Liver (tissue), 9 donors: Measurements from ENCODE around the gene ADH4. TPM values are rescaled to one million over a fixed set of nuclear protein-coding genes. Genes with fewer than 3 reads are reported as not detected.

ENCODE experiments used
- DNase-seq: peaks from one replicate; pipeline ENCODE4 v3.0.0-alpha.2; 2017; ENCODE audit warnings: low spot score
- H3K27ac ChIP-seq, 2 donors: one replicate each; pipeline ENCODE4 v1.7.0; 2013; ENCODE audit warnings: inconsistent platforms in 2 of 2, low read length in 2 of 2, control low read depth in 1 of 2, low read depth in 1 of 2, mild to moderate bottlenecking in 1 of 2
- H3K27me3 ChIP-seq, 4 donors: one replicate each; pipeline versions ENCODE4 v1.6.1 to v1.7.0; 2013; ENCODE audit warnings: low read length in 3 of 4, inconsistent platforms in 1 of 4, mild to moderate bottlenecking in 1 of 4, moderate library complexity in 1 of 4; ENCODE audit not compliant: control insufficient read depth in 4 of 4, insufficient read depth in 4 of 4
- H3K36me3 ChIP-seq, 4 donors: one replicate each; pipeline versions ENCODE4 v1.6.1 to v1.7.0; 2013; ENCODE audit warnings: low read length in 3 of 4, mild to moderate bottlenecking in 3 of 4, low read depth in 1 of 4, moderate library complexity in 1 of 4; ENCODE audit not compliant: control insufficient read depth in 4 of 4, insufficient read depth in 3 of 4
- H3K4me1 ChIP-seq, 4 donors: one replicate each; pipeline versions ENCODE4 v1.6.1 to v1.7.0; 2013; ENCODE audit warnings: low read length in 3 of 4, mild to moderate bottlenecking in 3 of 4, moderate library complexity in 1 of 4; ENCODE audit not compliant: control insufficient read depth in 4 of 4, insufficient read depth in 4 of 4
- H3K4me3 ChIP-seq, 3 donors: one replicate each; pipeline versions ENCODE4 v1.6.1 to v1.7.0; 2013; ENCODE audit warnings: low read length in 3 of 3, control low read depth in 1 of 3, low read depth in 1 of 3, mild to moderate bottlenecking in 1 of 3
- H3K9ac ChIP-seq, 2 donors: one replicate each; pipeline ENCODE4 v1.7.0; 2013; ENCODE audit warnings: low read length in 2 of 2, mild to moderate bottlenecking in 2 of 2, moderate library complexity in 2 of 2, control low read depth in 1 of 2, low read depth in 1 of 2
- H3K9me3 ChIP-seq, 4 donors: one replicate each; pipeline versions ENCODE4 v1.6.1 to v1.7.0; 2013; ENCODE audit warnings: low read length in 3 of 4; ENCODE audit not compliant: control insufficient read depth in 4 of 4
- ATF3 ChIP-seq: IDR thresholded peaks from 2 replicates; pipeline ENCODE4 v1.6.1; 2016; ENCODE audit warnings: antibody characterized with exemption
- CTCF ChIP-seq: fragments of 150-350 bp; IDR thresholded peaks from 2 replicates; pipeline ENCODE4 v1.5.1; 2017; ENCODE audit warnings: improper control_type of control experiment, low read depth, low read length; ENCODE audit not compliant: missing input control
- EGR1 ChIP-seq, 2 donors: IDR thresholded peaks; 2 replicates each; pipeline ENCODE4 v1.6.1; 2016 to 2018; ENCODE audit warnings: antibody characterized with exemption in 2 of 2, low read depth in 2 of 2
- FOXA1 ChIP-seq: IDR thresholded peaks from 2 replicates; pipeline ENCODE4 v1.6.1; 2016; ENCODE audit warnings: antibody characterized with exemption
- FOXA2 ChIP-seq: IDR thresholded peaks from 2 replicates; pipeline ENCODE4 v1.6.1; 2016; ENCODE audit warnings: antibody characterized with exemption
- GABPA ChIP-seq, 2 donors: IDR thresholded peaks in 1 of 2; conservative IDR thresholded peaks in 1 of 2; 2 replicates each; pipeline ENCODE4 v1.6.1; 2016; ENCODE audit warnings: antibody characterized with exemption in 2 of 2, mild to moderate bottlenecking in 1 of 2, moderate library complexity in 1 of 2
- HNF4A ChIP-seq, 2 donors: conservative IDR thresholded peaks; 2 replicates each; pipeline ENCODE4 v1.6.1; 2016; ENCODE audit warnings: antibody characterized with exemption in 2 of 2, mild to moderate bottlenecking in 2 of 2
- HNF4G ChIP-seq: IDR thresholded peaks from 2 replicates; pipeline ENCODE4 v1.6.1; 2016; ENCODE audit warnings: antibody characterized with exemption
- MAX ChIP-seq: IDR thresholded peaks from 2 replicates; pipeline ENCODE4 v1.6.1; 2016; ENCODE audit warnings: antibody characterized with exemption
- NR2F2 ChIP-seq: IDR thresholded peaks from 2 replicates; pipeline ENCODE4 v1.6.1; 2016; ENCODE audit warnings: antibody characterized with exemption
- RAD21 ChIP-seq, 2 donors: IDR thresholded peaks; 2 replicates each; pipeline ENCODE4 v1.6.1; 2016; ENCODE audit warnings: antibody characterized with exemption in 2 of 2, mild to moderate bottlenecking in 2 of 2
- REST ChIP-seq: IDR thresholded peaks from 2 replicates; pipeline ENCODE4 v1.6.1; 2016; ENCODE audit warnings: antibody characterized with exemption, mild to moderate bottlenecking
- RXRA ChIP-seq, 2 donors: IDR thresholded peaks; 2 replicates each; pipeline ENCODE4 v1.6.1; 2017 to 2018; ENCODE audit warnings: antibody characterized with exemption in 2 of 2, mild to moderate bottlenecking in 1 of 2
- SP1 ChIP-seq: IDR thresholded peaks from 2 replicates; pipeline ENCODE4 v1.6.1; 2018; ENCODE audit warnings: antibody characterized with exemption, mild to moderate bottlenecking
- TAF1 ChIP-seq: conservative IDR thresholded peaks from 2 replicates; pipeline ENCODE4 v1.6.1; 2016; ENCODE audit warnings: antibody characterized with exemption, mild to moderate bottlenecking
- YY1 ChIP-seq: IDR thresholded peaks from 2 replicates; pipeline ENCODE4 v1.6.1; 2016; ENCODE audit warnings: antibody characterized with exemption, mild to moderate bottlenecking
- ZBTB33 ChIP-seq: IDR thresholded peaks from 2 replicates; pipeline ENCODE4 v1.6.1; 2016; ENCODE audit warnings: antibody characterized with exemption
- WGBS: extraction: QIAGEN DNeasy Blood & Tissue Kit; methylation state at CpG from one replicate; pipeline ENCODE4 v1.1.7; 2013; 5-methylcytosine and 5-hydroxymethylcytosine counted together
- polyA plus RNA-seq, 2 donors: library from polyadenylated mRNA; stranded (reverse) in 1 of 2; unstranded in 1 of 2; fragments of 200-250 nt in 1 of 2; fragments of >200 nt in 1 of 2; fragmentation: Nextera tagmentation in 1 of 2; extraction: Ambion mirVana in 1 of 2; gene quantifications; one replicate each; pipeline versions ENCODE4 v1.2.1 to v1.2.3, GENCODE V29; 2013 to 2015
- total RNA-seq, 2 donors: library from RNA; depleted of rRNA; stranded (reverse); fragments of >200 nt; gene quantifications; one replicate each; pipeline ENCODE4 v1.2.3, GENCODE V29; 2014
- donor health status: healthy.
- donor health status: healthy.
- donor health status: healthy.
- donor health status: healthy.
- donor health status: healthy.

Gene ADH4
- total and polyA plus RNA-seq, 4 donors, result 31.1 to 363 (median 146) TPM

- DNase-seq, result no peak
- H3K4me1 ChIP-seq, result peaks cover 0 to 4% (median 2%) of the 10 kb centered on the region in 4 donors
- TF ChIP-seq REST, result no peak
- TF ChIP-seq ZBTB33, result no peak
- no peak for TF ChIP-seq GABPA (IDR thresholded peaks at IDR 0.05 in 1 of 2, conservative IDR thresholded peaks at IDR 0.05 in 1 of 2)
- no peak for TF ChIP-seq EGR1 (IDR thresholded peaks at IDR 0.05; ENCODE audit: low read depth in 2 of 2)
- TF ChIP-seq CTCF, result no peak
- TF ChIP-seq TAF1, result no peak
- no peak for TF ChIP-seq HNF4A (conservative IDR thresholded peaks at IDR 0.05)
- TF ChIP-seq SP1, result no peak
- no peak for TF ChIP-seq FOXA2
- TF ChIP-seq YY1, result no peak
- no peak for TF ChIP-seq ATF3
- TF ChIP-seq RAD21 (IDR thresholded peaks at IDR 0.05), result no peak
- no peak for TF ChIP-seq RXRA (IDR thresholded peaks at IDR 0.05)
- no peak for TF ChIP-seq FOXA1
- TF ChIP-seq MAX, result no peak
- H3K36me3 ChIP-seq, result peaks cover 0 to 40% (median 25%) of the 10 kb centered on the region in 4 donors
- no peak overlapping the region for H3K4me3 ChIP-seq
- WGBS, result 29% methylated on average over 1 of the region's 1 CpG
- H3K9ac ChIP-seq, result no peak overlapping the region
- no peaks in the 10 kb centered on the region for H3K9me3 ChIP-seq
- H3K27ac ChIP-seq, result no peak overlapping the region
- no peaks in the 10 kb centered on the region for H3K27me3 ChIP-seq
Measured at GRCh38 chr4:99126376-99126775, 17.7 kb downstream of the ADH4 start.

- H3K27ac ChIP-seq, result no peak overlapping the region
- H3K36me3 ChIP-seq, result peaks cover 0 to 16% (median 13%) of the 10 kb centered on the region in 4 donors
- DNase-seq, result no peak
- no peaks in the 10 kb centered on the region for H3K27me3 ChIP-seq
- H3K9ac ChIP-seq, result no peak overlapping the region
- 45% methylated on average over 4 of the region's 4 CpGs for WGBS
- H3K9me3 ChIP-seq, result no peaks in the 10 kb centered on the region
- H3K4me3 ChIP-seq, result no peak overlapping the region
- peaks cover 0 to 6% (median 2%) of the 10 kb centered on the region in 4 donors for H3K4me1 ChIP-seq
- TF ChIP-seq HNF4A (conservative IDR thresholded peaks at IDR 0.05) (no peak), HNF4G (no peak), RXRA (IDR thresholded peaks at IDR 0.05) (no peak), YY1 (no peak), FOXA2 (no peak), SP1 (no peak), MAX (no peak), EGR1 (IDR thresholded peaks at IDR 0.05; ENCODE audit: low read depth in 2 of 2) (no peak), CTCF (no peak), RAD21 (IDR thresholded peaks at IDR 0.05) (no peak), GABPA (IDR thresholded peaks at IDR 0.05 in 1 of 2, conservative IDR thresholded peaks at IDR 0.05 in 1 of 2) (no peak), FOXA1 (no peak), NR2F2 (no peak)
Measured at GRCh38 chr4:99121008-99121407, 23.1 kb downstream of the ADH4 start.
